HG03571 (cell line): ENCODE measurements around the gene LRRC49.
"Not testable (repeated sequence)": the region's sequence is repeated elsewhere in the genome, so short reads cannot be mapped to it uniquely, and the experiment has no call there.

Source experiments
- ATAC-seq: cut with Tn5 transposase; IDR thresholded peaks from one replicate; pipeline ENCODE4 v1.9.1; 2021; ENCODE audit not compliant: unreplicated experiment

Gene LRRC49

GRCh38 chr15:70974004-70974832 is 81.6 kb downstream of the LRRC49 start:
- ATAC-seq: no peak

GRCh38 chr15:70976851-70977250 is 84.2 kb downstream of the LRRC49 start:
- no peak for ATAC-seq

GRCh38 chr15:70995383-70995970 is 102.9 kb downstream of the LRRC49 start:
- no peak for ATAC-seq

- ATAC-seq: no peak
Measured at GRCh38 chr15:70998319-70998718, 105.7 kb downstream of the LRRC49 start.

GRCh38 chr15:71002316-71002715 is 109.7 kb downstream of the LRRC49 start:
- ATAC-seq: no peak

GRCh38 chr15:71003319-71003718 is 110.7 kb downstream of the LRRC49 start:
- no peak for ATAC-seq

GRCh38 chr15:71004506-71004905 is 111.9 kb downstream of the LRRC49 start:
- not testable (repeated sequence) for ATAC-seq

- ATAC-seq: no peak
Measured at GRCh38 chr15:71005895-71006294, 113.3 kb downstream of the LRRC49 start.

- no peak for ATAC-seq
Measured at GRCh38 chr15:71008250-71008870, 115.7 kb downstream of the LRRC49 start.

- ATAC-seq: no peak
Measured at GRCh38 chr15:71010472-71010871, 117.8 kb downstream of the LRRC49 start.

- ATAC-seq: no peak
Measured at GRCh38 chr15:71010997-71011396, 118.4 kb downstream of the LRRC49 start.

GRCh38 chr15:71011503-71012155 is 119.0 kb downstream of the LRRC49 start:
- ATAC-seq: no peak

GRCh38 chr15:71013446-71013845 is 120.8 kb downstream of the LRRC49 start:
- no peak for ATAC-seq

- ATAC-seq: no peak
Measured at GRCh38 chr15:71015342-71015741, 122.7 kb downstream of the LRRC49 start.

- not testable (repeated sequence) for ATAC-seq
Measured at GRCh38 chr15:71031232-71031631, 138.6 kb downstream of the LRRC49 start.

GRCh38 chr15:71035478-71035877 is 142.9 kb downstream of the LRRC49 start:
- ATAC-seq: not testable (repeated sequence)

GRCh38 chr15:71042356-71042922 is 149.8 kb downstream of the LRRC49 start:
- ATAC-seq: no peak

GRCh38 chr15:71043373-71043772 is 150.7 kb downstream of the LRRC49 start:
- ATAC-seq: no peak

- no peak for ATAC-seq
Measured at GRCh38 chr15:71044006-71044405, 151.4 kb downstream of the LRRC49 start.

- ATAC-seq: not testable (repeated sequence)
Measured at GRCh38 chr15:71046146-71046545, 153.5 kb downstream of the LRRC49 start.
